Fibroblast of peridontal ligament (primary cell): ENCODE measurements around the gene CKM.
"Not testable (repeated sequence)": the region's sequence is repeated elsewhere in the genome, so short reads cannot be mapped to it uniquely, and the experiment has no call there.

Source experiments
- DNase-seq: peaks from one replicate; pipeline ENCODE4 v3.0.0-alpha.2; 2010; ENCODE audit errors: extremely low read depth

Gene CKM

GRCh38 chr19:45349126-45349415 lies 26.4 kb upstream of the CKM start:
- DNase-seq, result no peak

- no peak for DNase-seq
Observed at GRCh38 chr19:45348367-45349125, 25.9 kb upstream of the CKM start.

GRCh38 chr19:45347570-45348366 lies 25.1 kb upstream of the CKM start:
- no peak for DNase-seq

- no peak for DNase-seq
Observed at GRCh38 chr19:45346449-45346848, 23.8 kb upstream of the CKM start.

- DNase-seq, result no peak
Observed at GRCh38 chr19:45345506-45345860, 22.8 kb upstream of the CKM start.

- no peak for DNase-seq
Observed at GRCh38 chr19:45344621-45345505, 22.2 kb upstream of the CKM start.

GRCh38 chr19:45342911-45343310 lies 20.2 kb upstream of the CKM start:
- no peak for DNase-seq

GRCh38 chr19:45340899-45341453 lies 18.3 kb upstream of the CKM start:
- peak; percentile 18 for DNase-seq

- DNase-seq, result no peak
Observed at GRCh38 chr19:45340232-45340898, 17.7 kb upstream of the CKM start, which contains the start of gene KLC3. KLC3 (plus strand) TSS chr19:45340750; CDS start chr19:45345542, 4,792 bp downstream.

- no peak for DNase-seq
Observed at GRCh38 chr19:45339629-45340028, 17.0 kb upstream of the CKM start.

- no peak for DNase-seq
Observed at GRCh38 chr19:45336696-45337251, 14.1 kb upstream of the CKM start.

- DNase-seq, result not testable (repeated sequence)
Observed at GRCh38 chr19:45334881-45335280, 12.2 kb upstream of the CKM start.

GRCh38 chr19:45333609-45334303 lies 11.1 kb upstream of the CKM start:
- DNase-seq, result no peak

GRCh38 chr19:45331411-45331810 lies 8.7 kb upstream of the CKM start:
- DNase-seq, result no peak

GRCh38 chr19:45327404-45328143 lies 4.9 kb upstream of the CKM start:
- no peak for DNase-seq

- DNase-seq, result no peak
Observed at GRCh38 chr19:45324349-45324907, 1.8 kb upstream of the CKM start.

- DNase-seq, result no peak
Observed at GRCh38 chr19:45323671-45324081, 1.0 kb upstream of the CKM start.

GRCh38 chr19:45322311-45322710 lies 364 bp downstream of the CKM start:
- DNase-seq, result no peak

GRCh38 chr19:45321848-45322247 lies 827 bp downstream of the CKM start:
- DNase-seq, result no peak
